HepG2 (cell line): ENCODE data around the gene GRM7. TPM values are rescaled to one million over a fixed set of nuclear protein-coding genes. Genes with fewer than 3 reads are reported as not detected.

ENCODE experiments used
- ATAC-seq: fragments of 200-7000 bp; cut with Tn5 transposase; 3 replicates; pipeline ENCODE4 v1.9.1; 2020; ENCODE audit warnings: mild to moderate bottlenecking, moderate library complexity
- BruUV-seq: library from RNA; stranded (reverse); fragments of 400-500 nt; replicated peaks from 2 replicates; lab custom pipeline; 2021; lab: Mats Ljungman, UMichigan
- CTCF ChIA-PET: fragments of 300-600 bp; formaldehyde crosslinking; extraction: SDS; loops from one replicate; lab custom pipeline; 2021; ENCODE audit warnings: low total read pairs, inconsistent platforms, low intra/inter-chr PET ratio; lab: Yijun Ruan, JAX
- POLR2A ChIA-PET: fragments of 350-600 bp; sonication (Branson Sonifier 250); formaldehyde crosslinking; loops from one replicate; lab custom pipeline; 2020; ENCODE audit warnings: antibody characterized with exemption, inconsistent platforms; lab: Yijun Ruan, JAX
- DNase-seq: peaks from one replicate; pipeline ENCODE4 v3.0.0-alpha.2; 2015; ENCODE audit warnings: low spot score
- FAIRE-seq: peaks from 3 replicates; lab custom pipeline; 2011; peaks lifted over from hg19 to GRCh38; lab: Jason Lieb, UNC
- H2AFZ ChIP-seq: one replicate; pipeline ENCODE4 v1.6.1; 2011; ENCODE audit warnings: low read length, inconsistent platforms
- H3K27ac ChIP-seq: fragments of 300-600 bp; 3 replicates; pipeline ENCODE4 v1.8.0; 2011; ENCODE audit warnings: mixed run types, mild to moderate bottlenecking, mixed read lengths, low read length, inconsistent platforms; ENCODE audit not compliant: insufficient read depth; ENCODE audit errors: extremely low read length
- H3K27me3 ChIP-seq, 2 experiments: fragments of 200-600 bp in 1 of 2; 2 replicates in 1 of 2; 3 replicates in 1 of 2; pipeline versions ENCODE4 v1.6.0 to v1.8.0; 2011; ENCODE audit warnings: low read length in 2 of 2, mild to moderate bottlenecking in 2 of 2, moderate library complexity in 2 of 2, inconsistent platforms in 1 of 2; ENCODE audit not compliant: insufficient read depth in 2 of 2, control insufficient read depth in 1 of 2
- H3K36me3 ChIP-seq, 2 experiments: fragments of 200-600 bp in 1 of 2; replicated peaks in 1 of 2; 2 replicates in 1 of 2; 3 replicates in 1 of 2; pipeline versions ENCODE4 v1.5.1 to v1.8.0; 2011; ENCODE audit warnings: low read length in 2 of 2, inconsistent platforms in 1 of 2; ENCODE audit not compliant: insufficient read depth in 2 of 2, control insufficient read depth in 1 of 2
- H3K4me1 ChIP-seq: 2 replicates; pipeline ENCODE4 v1.5.1; 2012; ENCODE audit warnings: low read length, inconsistent platforms; ENCODE audit not compliant: insufficient read depth
- H3K4me2 ChIP-seq: 2 replicates; pipeline ENCODE4 v1.6.0; 2011; ENCODE audit warnings: low read depth, low read length, inconsistent platforms
- H3K4me3 ChIP-seq, 3 experiments: fragments of 200-600 bp in 1 of 3; sonication (generic), shearing (Covaris generic) in 1 of 3; replicated peaks in 1 of 3; 2 replicates each; pipeline ENCODE4 v1.5.1; 2011 to 2016; ENCODE audit warnings: low read length in 3 of 3, inconsistent platforms in 2 of 3, low read depth in 2 of 3, mild to moderate bottlenecking in 2 of 3, control low read depth in 1 of 3, mixed read lengths in 1 of 3; ENCODE audit not compliant: insufficient read depth in 1 of 3
- H3K79me2 ChIP-seq: one replicate; pipeline ENCODE4 v1.6.1; 2011; ENCODE audit warnings: low read length, inconsistent platforms; ENCODE audit not compliant: insufficient read depth
- H3K9ac ChIP-seq: 2 replicates; pipeline ENCODE4 v1.6.0; 2011; ENCODE audit warnings: mild to moderate bottlenecking, low read depth, low read length, inconsistent platforms; ENCODE audit not compliant: insufficient read depth
- H3K9me3 ChIP-seq: 2 replicates; pipeline ENCODE4 v1.5.1; 2012; ENCODE audit warnings: mild to moderate bottlenecking, low read length
- H4K20me1 ChIP-seq: 2 replicates; pipeline ENCODE4 v1.6.0; 2011; ENCODE audit warnings: inconsistent platforms, mild to moderate bottlenecking, low read length, moderate library complexity; ENCODE audit not compliant: insufficient read depth
- ARID2 ChIP-seq: sonication (generic); formaldehyde crosslinking; IDR thresholded peaks from 2 replicates; pipeline ENCODE4 v1.8.1; 2022; ENCODE audit warnings: mild to moderate bottlenecking, missing genetic modification reagents, borderline replicate concordance
- ARNT ChIP-seq: fragments of 450-650 bp; IDR thresholded peaks from 2 replicates; pipeline ENCODE4 v1.6.1; 2017
- FOXO1 ChIP-seq: sonication (generic); formaldehyde crosslinking; IDR thresholded peaks from 2 replicates; pipeline ENCODE4 v1.4.0; 2020; ENCODE audit warnings: missing genetic modification reagents
- HNRNPL ChIP-seq: fragments of 200-400 bp; formaldehyde crosslinking; IDR thresholded peaks from 2 replicates; pipeline ENCODE4 v1.6.1; 2017; ENCODE audit warnings: mild to moderate bottlenecking, low read depth, low read length
- KDM5A ChIP-seq: fragments of 200-600 bp; sonication (generic); IDR thresholded peaks from 2 replicates; pipeline ENCODE4 v1.7.0; 2018; ENCODE audit warnings: antibody characterized with exemption, mild to moderate bottlenecking, low read length, borderline replicate concordance
- KLF16 ChIP-seq, 2 experiments: sonication (generic) in 1 of 2; formaldehyde crosslinking in 1 of 2; IDR thresholded peaks; 2 replicates each; pipeline versions ENCODE4 v1.6.1 to v1.8.0; 2016 to 2023; ENCODE audit warnings: missing genetic modification reagents in 2 of 2, missing compliant biosample characterization in 1 of 2
- NRL ChIP-seq: sonication (generic); formaldehyde crosslinking; IDR thresholded peaks from 2 replicates; pipeline ENCODE4 v1.5.0; 2020; ENCODE audit warnings: missing genetic modification reagents, mild to moderate bottlenecking, moderate library complexity, borderline replicate concordance
- STAG1 ChIP-seq: sonication (generic); formaldehyde crosslinking; IDR thresholded peaks from 2 replicates; pipeline ENCODE4 v1.4.0; 2020; ENCODE audit warnings: missing genetic modification reagents
- THAP11 ChIP-seq: IDR thresholded peaks from 2 replicates; pipeline ENCODE4 v1.6.1; 2016; ENCODE audit warnings: missing biosample characterization, missing genetic modification reagents
- ZNF101 ChIP-seq: sonication (generic); formaldehyde crosslinking; IDR thresholded peaks from 2 replicates; pipeline ENCODE4 v1.4.0; 2020; ENCODE audit warnings: mild to moderate bottlenecking, low read depth, missing genetic modification reagents, borderline replicate concordance
- ZNF230 ChIP-seq: sonication (generic); formaldehyde crosslinking; IDR thresholded peaks from 2 replicates; pipeline ENCODE4 v1.4.0; 2020; ENCODE audit warnings: mild to moderate bottlenecking, missing genetic modification reagents
- ZNF34 ChIP-seq: sonication (generic); formaldehyde crosslinking; IDR thresholded peaks from 2 replicates; pipeline ENCODE4 v1.4.0; 2020; ENCODE audit warnings: mild to moderate bottlenecking, missing genetic modification reagents, borderline replicate concordance
- ZNF614 ChIP-seq: IDR thresholded peaks from 2 replicates; pipeline ENCODE4 v1.6.1; 2018; ENCODE audit warnings: missing biosample characterization, missing genetic modification reagents, inconsistent platforms, borderline replicate concordance
- ZNF644 ChIP-seq: IDR thresholded peaks from 2 replicates; pipeline ENCODE4 v1.6.1; 2016; ENCODE audit warnings: low read depth
- ZNF777 ChIP-seq: sonication (generic); formaldehyde crosslinking; IDR thresholded peaks from 2 replicates; pipeline ENCODE4 v1.4.0; 2020; ENCODE audit warnings: missing genetic modification reagents
- WGBS: methylation state at CpG from one replicate; pipeline ENCODE4 v1.1.6; 2017; ENCODE audit warnings: low lambda C conversion rate; 5-methylcytosine and 5-hydroxymethylcytosine counted together
- in situ Hi-C: cut with HindIII; loops from 2 replicates; pipeline ENCODE4 v1.10.0; 2017; ENCODE audit warnings: low pct_unique_long_range_greater_than_20kb; ENCODE audit not compliant: extremely low pct_ligation_motif_present
- intact Hi-C: fragments of 100-400 bp; cut with micrococcal nuclease; formaldehyde crosslinking; loops from one replicate; pipeline ENCODE4 v1.10.0; 2022; ENCODE audit not compliant: unreplicated experiment
- polyA plus RNA-seq, 8 experiments: library from polyadenylated mRNA; depleted of rRNA in 3 of 8; stranded (reverse) in 7 of 8; unstranded in 1 of 8; fragments of >200 nt; fragmentation: Illumina TruSeq in 4 of 8; extraction: Trizol in 4 of 8; gene quantifications; 2 replicates each; pipeline versions ENCODE4 v1.2.1 to v1.2.3, GENCODE V29; 2011 to 2016; ENCODE audit warnings: low read depth in 4 of 8, missing spikeins in 1 of 8, mixed read lengths in 1 of 8; ENCODE audit not compliant: insufficient read depth in 1 of 8
- total RNA-seq, 5 experiments: library from RNA; depleted of rRNA; stranded (reverse); fragments of >200 nt; fragmentation: Illumina TruSeq; extraction: Trizol; gene quantifications; 2 replicates each; pipeline ENCODE4 v1.2.3, GENCODE V29; 2016; ENCODE audit warnings: low read depth in 1 of 5
- TF ChIP-seq, protein P1 (sequence below): sonication (generic); formaldehyde crosslinking; IDR thresholded peaks from 2 replicates; pipeline ENCODE4 v1.4.0; 2020; ENCODE audit warnings: missing genetic modification reagents
- TF ChIP-seq, protein P2 (sequence below): sonication (generic); formaldehyde crosslinking; IDR thresholded peaks from 2 replicates; pipeline ENCODE4 v1.5.1; 2020; ENCODE audit warnings: mild to moderate bottlenecking, missing genetic modification reagents, moderate library complexity
- TF ChIP-seq, protein P3 (sequence below): sonication (generic); formaldehyde crosslinking; IDR thresholded peaks from 2 replicates; pipeline ENCODE4 v1.8.0; 2022; ENCODE audit warnings: mild to moderate bottlenecking, missing genetic modification reagents, moderate library complexity
- TF ChIP-seq, protein P4 (sequence below): IDR thresholded peaks from 2 replicates; pipeline ENCODE4 v1.6.1; 2012; ENCODE audit warnings: low read length, improper control_type of control experiment

The GRM7 gene
- total and polyA plus RNA-seq, 2 of the 13 experiments (the other 11 are each of a cell fraction or from before 2014, with no cell fraction given) = not detected

DNA sequence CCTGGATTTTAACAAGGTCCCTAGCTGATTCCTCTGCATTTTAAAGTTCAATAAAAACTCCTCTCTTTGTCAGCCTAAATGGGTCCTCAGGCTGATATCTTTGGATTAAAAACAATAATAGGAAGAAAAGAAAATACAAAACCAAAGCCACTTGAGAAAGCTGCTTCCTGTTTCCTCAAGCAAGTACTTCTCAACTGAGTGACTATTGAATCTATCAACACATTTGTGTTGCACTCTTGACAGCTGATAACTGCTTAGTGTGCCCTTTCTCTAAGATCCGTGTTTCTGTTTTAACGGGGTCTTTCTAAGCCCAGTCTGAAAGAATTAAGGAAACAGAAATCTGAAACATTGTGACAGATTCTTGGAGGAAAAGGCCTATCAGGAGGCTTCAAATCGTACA is 410.7 kb downstream of the GRM7 start:
- no peaks in the 10 kb centered on the region for H3K4me1 ChIP-seq
- CTCF ChIA-PET = no interaction called here
- TF ChIP-seq ARID2 (no peak), NRL (no peak), ZNF230 (CRISPR knock-in tag) (no peak), FOXO1 (CRISPR knock-in tag) (no peak), ZNF644 (CRISPR knock-in tag) (no peak), KDM5A (no peak), ZNF101 (CRISPR knock-in tag) (no peak), ARNT (no peak), KLF16 (CRISPR knock-in tag; IDR thresholded peaks at IDR 0.05) (no peak), HNRNPL (no peak), ZNF777 (CRISPR knock-in tag) (no peak), THAP11 (CRISPR knock-in tag) (no peak), STAG1 (CRISPR knock-in tag) (no peak), ZNF34 (no peak), ZNF614 (CRISPR knock-in tag) (no peak)
- TF ChIP-seq, protein P1, sequence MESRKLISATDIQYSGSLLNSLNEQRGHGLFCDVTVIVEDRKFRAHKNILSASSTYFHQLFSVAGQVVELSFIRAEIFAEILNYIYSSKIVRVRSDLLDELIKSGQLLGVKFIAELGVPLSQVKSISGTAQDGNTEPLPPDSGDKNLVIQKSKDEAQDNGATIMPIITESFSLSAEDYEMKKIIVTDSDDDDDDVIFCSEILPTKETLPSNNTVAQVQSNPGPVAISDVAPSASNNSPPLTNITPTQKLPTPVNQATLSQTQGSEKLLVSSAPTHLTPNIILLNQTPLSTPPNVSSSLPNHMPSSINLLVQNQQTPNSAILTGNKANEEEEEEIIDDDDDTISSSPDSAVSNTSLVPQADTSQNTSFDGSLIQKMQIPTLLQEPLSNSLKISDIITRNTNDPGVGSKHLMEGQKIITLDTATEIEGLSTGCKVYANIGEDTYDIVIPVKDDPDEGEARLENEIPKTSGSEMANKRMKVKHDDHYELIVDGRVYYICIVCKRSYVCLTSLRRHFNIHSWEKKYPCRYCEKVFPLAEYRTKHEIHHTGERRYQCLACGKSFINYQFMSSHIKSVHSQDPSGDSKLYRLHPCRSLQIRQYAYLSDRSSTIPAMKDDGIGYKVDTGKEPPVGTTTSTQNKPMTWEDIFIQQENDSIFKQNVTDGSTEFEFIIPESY (CRISPR knock-in tag) = no peak
- TF ChIP-seq, protein P2, sequence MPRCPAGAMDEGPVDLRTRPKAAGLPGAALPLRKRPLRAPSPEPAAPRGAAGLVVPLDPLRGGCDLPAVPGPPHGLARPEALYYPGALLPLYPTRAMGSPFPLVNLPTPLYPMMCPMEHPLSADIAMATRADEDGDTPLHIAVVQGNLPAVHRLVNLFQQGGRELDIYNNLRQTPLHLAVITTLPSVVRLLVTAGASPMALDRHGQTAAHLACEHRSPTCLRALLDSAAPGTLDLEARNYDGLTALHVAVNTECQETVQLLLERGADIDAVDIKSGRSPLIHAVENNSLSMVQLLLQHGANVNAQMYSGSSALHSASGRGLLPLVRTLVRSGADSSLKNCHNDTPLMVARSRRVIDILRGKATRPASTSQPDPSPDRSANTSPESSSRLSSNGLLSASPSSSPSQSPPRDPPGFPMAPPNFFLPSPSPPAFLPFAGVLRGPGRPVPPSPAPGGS (CRISPR knock-in tag) = no peak
- TF ChIP-seq, protein P3, sequence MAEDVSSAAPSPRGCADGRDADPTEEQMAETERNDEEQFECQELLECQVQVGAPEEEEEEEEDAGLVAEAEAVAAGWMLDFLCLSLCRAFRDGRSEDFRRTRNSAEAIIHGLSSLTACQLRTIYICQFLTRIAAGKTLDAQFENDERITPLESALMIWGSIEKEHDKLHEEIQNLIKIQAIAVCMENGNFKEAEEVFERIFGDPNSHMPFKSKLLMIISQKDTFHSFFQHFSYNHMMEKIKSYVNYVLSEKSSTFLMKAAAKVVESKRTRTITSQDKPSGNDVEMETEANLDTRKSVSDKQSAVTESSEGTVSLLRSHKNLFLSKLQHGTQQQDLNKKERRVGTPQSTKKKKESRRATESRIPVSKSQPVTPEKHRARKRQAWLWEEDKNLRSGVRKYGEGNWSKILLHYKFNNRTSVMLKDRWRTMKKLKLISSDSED (CRISPR knock-in tag) = no peak
- TF ChIP-seq, protein P4, sequence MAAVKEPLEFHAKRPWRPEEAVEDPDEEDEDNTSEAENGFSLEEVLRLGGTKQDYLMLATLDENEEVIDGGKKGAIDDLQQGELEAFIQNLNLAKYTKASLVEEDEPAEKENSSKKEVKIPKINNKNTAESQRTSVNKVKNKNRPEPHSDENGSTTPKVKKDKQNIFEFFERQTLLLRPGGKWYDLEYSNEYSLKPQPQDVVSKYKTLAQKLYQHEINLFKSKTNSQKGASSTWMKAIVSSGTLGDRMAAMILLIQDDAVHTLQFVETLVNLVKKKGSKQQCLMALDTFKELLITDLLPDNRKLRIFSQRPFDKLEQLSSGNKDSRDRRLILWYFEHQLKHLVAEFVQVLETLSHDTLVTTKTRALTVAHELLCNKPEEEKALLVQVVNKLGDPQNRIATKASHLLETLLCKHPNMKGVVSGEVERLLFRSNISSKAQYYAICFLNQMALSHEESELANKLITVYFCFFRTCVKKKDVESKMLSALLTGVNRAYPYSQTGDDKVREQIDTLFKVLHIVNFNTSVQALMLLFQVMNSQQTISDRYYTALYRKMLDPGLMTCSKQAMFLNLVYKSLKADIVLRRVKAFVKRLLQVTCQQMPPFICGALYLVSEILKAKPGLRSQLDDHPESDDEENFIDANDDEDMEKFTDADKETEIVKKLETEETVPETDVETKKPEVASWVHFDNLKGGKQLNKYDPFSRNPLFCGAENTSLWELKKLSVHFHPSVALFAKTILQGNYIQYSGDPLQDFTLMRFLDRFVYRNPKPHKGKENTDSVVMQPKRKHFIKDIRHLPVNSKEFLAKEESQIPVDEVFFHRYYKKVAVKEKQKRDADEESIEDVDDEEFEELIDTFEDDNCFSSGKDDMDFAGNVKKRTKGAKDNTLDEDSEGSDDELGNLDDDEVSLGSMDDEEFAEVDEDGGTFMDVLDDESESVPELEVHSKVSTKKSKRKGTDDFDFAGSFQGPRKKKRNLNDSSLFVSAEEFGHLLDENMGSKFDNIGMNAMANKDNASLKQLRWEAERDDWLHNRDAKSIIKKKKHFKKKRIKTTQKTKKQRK = no peak
- TF ChIP-seq, all 625 proteins: peak for 0
- Histone ChIP-seq H3K4me2 (no peak overlapping the region), H3K79me2 (no peaks in the 10 kb centered on the region), H2AFZ (no peak overlapping the region), H3K27me3 (no peaks in the 10 kb centered on the region), H4K20me1 (no peaks in the 10 kb centered on the region), H3K9me3 (peaks cover 66% of the 10 kb centered on the region), H3K27ac (no peak overlapping the region), H3K4me3 (no peak overlapping the region), H3K36me3 (no peaks in the 10 kb centered on the region), H3K9ac (no peak overlapping the region)
- in situ Hi-C loops (no loop called here), intact Hi-C loops (no loop called here)
- 0% methylated on average over 3 of the region's 3 CpGs for WGBS
- DNase-seq (no peak), FAIRE-seq (no peak), ATAC-seq (no peak)
- POLR2A ChIA-PET = no interaction called here
- BruUV-seq = no TSS peak
